GM19025 (cell line): ENCODE results near the gene PTPN1.
"Not testable (repeated sequence)": the region's sequence is repeated elsewhere in the genome, so short reads cannot be mapped to it uniquely, and the experiment has no call there.

Experiments
- ATAC-seq: cut with Tn5 transposase; IDR thresholded peaks from one replicate; pipeline ENCODE4 v1.9.1; 2021; ENCODE audit warnings: mild to moderate bottlenecking, low read depth, moderate library complexity; ENCODE audit not compliant: unreplicated experiment

The PTPN1 gene

GRCh38 chr20:50478162-50478990 lies 31.8 kb upstream of the PTPN1 start:
- ATAC-seq = peak; percentile 88

DNA sequence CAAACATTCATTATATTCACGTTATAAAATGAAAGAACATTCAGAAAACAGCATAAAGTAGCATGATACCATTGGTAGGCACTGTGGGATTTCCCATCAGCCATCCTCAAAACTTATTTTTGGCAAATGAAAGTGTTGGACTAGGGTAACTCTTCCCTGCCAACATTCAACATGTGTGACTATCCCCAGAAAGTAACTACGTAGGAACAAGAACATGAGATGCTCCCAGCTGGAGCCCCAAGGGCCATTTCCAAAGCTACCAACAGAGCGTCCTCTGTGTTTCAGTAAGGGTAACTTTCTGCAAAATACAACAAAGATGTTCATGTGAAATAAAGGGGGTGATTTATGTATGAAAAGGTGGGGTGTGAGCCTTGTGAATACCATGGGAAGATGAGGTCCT lies 28.4 kb upstream of the PTPN1 start:
- ATAC-seq = no peak

GRCh38 chr20:50482396-50482981 lies 27.7 kb upstream of the PTPN1 start:
- no peak for ATAC-seq

DNA sequence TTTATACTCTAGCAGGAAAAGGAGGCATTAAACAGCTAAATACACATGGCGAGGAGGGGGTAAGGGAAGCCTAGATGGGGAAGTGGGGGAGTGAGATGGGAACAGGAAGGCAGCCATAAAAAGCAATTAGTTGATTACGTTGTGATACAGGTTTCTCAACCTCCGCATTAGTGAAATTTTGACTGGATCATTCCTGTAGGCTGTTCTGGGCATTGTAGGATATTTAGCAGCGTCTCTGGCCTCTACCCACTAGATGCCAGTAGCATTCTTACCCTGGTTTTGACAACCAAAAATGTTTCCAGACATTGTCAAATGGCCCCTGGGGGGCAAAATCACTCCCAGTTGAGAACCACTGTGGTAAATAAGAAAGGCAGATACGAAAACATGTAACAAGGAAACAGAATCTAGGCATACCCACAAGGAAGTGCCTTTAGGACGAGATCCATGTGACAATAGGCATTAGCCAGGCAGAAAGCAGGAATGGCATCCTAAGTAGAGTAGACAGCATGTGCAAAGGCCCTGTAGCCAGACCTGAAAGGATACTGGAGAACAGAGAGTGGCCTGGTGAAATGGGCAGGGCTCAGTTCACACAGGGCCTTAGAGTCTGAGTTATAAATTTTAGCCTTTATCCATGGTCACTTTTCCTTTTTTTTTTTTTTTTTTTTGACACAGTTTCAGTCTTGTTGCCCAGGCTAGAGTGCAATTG lies 25.8 kb upstream of the PTPN1 start:
- no peak for ATAC-seq

DNA sequence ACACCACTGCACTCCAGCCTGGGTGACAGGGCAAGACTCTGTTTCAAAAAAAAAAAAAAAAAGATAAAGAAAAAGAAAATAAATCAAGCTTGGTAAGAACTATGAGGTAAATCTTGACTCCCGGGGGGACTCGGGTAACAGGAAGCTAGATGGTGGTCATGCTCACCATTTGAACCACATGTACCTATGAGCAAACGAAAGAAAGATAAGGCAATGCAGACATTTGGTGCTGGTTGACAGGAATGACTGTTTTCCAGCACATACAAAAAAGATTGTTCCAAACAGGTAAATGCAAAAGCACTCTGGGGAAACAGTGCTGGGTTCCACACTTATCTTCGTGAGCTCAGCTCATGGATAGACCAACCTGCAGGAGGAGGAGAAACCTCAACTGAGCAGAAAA lies 22.8 kb upstream of the PTPN1 start:
- no peak for ATAC-seq

- ATAC-seq = no peak
These were observed 21.9 kb upstream of the PTPN1 start for GRCh38 chr20:50488236-50488806.

GRCh38 chr20:50491168-50491567 lies 19.0 kb upstream of the PTPN1 start:
- ATAC-seq = no peak

DNA sequence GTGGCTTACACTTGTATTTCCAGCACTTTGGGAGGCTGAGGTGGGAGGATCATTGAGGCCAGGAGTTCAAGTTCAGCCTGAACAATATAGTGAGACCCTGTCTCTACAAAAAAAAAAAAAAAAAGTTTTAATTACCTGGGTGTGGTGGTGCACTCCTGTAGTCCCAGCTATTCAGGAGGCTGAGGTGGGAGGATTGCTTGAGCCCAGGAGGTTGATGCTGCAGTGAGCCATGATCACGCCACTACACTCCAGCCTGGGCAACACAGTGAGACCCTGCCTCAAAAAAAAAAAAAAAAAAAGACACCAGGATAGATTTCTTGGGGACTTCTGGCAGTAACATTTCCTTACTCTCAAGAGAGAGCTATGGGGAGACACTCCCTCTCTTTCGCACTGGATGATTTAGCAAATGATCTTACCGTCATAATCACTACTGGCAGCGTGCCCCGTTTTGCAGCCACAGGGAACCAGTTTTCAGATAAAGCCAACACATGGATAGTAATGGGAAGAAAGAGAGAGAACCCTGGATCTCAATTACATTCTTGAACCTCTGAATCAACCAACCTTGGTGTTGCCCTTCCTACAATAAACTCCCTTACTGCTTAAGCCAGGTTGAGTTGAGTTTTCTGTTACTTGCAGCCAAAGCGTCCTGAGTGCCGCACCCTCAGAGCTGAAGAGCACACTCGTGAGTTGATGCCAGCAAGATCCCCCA lies 18.1 kb upstream of the PTPN1 start:
- ATAC-seq = no peak

- ATAC-seq = no peak
These were observed 16.3 kb upstream of the PTPN1 start for GRCh38 chr20:50493881-50494253.

DNA sequence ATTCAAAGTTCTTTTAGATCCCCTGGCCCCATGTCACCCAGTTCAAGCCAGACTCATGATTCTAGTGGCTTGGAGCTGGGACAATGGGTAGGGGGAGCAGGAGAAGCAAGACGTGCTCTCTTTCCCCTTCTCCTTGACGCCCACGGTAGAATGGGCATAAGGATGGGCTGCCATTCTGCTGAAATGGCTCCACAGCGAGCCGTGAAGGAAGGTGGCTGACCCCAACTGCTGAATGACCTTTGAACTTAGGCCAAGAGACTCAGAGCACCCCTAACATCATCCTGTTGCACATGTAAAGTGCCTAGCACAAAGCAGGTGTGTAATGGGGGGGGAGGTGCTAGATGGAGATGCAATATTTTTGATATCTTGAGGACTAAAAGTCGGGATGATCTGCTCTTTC lies 15.8 kb upstream of the PTPN1 start:
- no peak for ATAC-seq

DNA sequence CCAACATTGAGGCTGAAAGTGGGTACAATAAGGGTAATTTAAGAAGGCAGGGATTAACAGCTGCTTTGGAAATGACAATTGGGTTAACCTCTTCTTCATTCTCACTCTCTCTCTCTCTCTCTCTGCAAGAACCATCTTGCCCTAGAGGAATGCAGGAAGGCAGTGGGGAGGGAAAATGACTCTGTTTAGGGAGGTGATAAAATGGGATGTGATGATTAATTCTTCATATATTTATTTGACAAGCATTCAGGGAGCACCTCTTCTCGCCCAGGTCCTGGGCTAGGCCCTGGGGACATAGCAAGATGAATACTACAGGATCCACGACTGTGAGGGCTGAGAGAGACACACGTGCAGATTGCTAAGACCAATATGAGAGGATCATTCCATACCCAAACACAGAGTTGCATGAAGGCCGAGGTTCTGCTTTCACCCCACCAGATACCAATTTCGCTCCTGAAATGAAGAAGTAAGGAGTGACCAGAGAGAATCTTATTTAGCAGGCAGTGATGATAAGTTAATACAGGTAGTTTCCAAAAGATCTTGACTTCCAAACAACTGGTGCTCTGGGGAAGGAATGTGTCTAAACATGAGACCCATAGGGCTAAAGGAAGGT lies 13.3 kb upstream of the PTPN1 start:
- ATAC-seq = no peak

DNA sequence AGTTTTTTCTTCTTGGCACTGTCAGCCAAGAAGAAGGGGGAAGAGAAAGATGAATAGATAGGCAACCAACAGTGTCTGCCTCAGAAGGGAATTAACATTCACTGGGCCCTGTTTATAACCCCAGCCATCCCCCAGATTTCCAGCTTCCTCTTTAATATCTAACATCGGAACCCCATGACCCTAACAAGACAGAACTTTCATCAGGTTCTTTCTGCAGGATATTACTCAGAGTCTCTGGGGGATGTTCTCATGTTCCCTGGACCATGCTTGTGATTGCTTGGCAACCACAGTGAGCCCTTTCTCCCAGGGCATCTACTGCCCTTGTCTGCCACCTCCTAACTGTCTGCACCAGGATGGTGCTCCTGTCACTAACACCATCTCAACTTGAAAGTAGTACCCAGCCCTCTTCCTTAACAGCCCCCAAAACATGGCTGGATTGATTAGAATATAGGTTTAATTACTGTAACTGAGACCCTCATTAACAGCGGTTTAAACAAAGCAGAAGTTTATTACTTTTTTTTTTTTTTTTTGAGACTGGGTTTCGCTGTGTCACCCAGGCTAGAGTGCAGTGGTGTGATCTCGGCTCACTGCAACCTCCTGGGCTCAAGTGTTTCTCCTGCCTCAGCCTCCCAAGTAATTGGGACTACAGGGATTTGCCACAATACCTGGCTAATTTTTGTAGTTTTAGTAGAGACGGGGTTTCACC lies 12.0 kb upstream of the PTPN1 start:
- no peak for ATAC-seq

- ATAC-seq = no peak
These were observed 10.2 kb upstream of the PTPN1 start for GRCh38 chr20:50499938-50500337.

- no peak for ATAC-seq
These were observed 8.0 kb upstream of the PTPN1 start for GRCh38 chr20:50501972-50502745.

DNA sequence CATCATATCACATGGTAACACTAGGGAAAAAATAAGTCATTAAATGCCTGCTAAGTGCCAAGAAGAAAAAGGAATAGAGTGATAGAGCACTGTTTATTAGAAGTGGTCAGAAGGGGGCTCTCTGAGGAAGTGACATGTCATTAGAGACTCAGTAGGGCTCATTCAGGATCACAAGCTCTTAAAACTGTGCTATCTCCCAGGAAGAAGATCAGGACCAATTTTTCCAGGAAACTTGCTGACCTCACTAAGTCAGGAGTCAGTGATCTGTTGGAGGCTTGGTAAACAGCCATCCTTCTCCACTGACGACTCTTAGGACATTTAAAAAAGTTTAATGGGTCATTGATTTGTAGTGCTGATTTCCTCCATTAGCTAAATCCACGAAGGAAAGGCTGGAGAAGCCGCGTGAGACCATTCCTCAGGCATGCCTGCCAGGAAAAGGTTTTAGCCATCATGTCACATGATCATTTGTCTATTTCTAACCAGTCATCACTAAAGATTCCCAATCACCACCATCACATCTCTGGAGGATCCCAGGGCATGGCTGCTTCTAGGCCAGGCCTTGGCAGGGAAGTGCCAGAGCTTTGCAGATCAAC lies 5.9 kb upstream of the PTPN1 start:
- ATAC-seq = no peak

GRCh38 chr20:50506270-50506579 lies 4.0 kb upstream of the PTPN1 start:
- no peak for ATAC-seq

GRCh38 chr20:50507745-50508144 lies 2.4 kb upstream of the PTPN1 start:
- not testable (repeated sequence) for ATAC-seq

DNA sequence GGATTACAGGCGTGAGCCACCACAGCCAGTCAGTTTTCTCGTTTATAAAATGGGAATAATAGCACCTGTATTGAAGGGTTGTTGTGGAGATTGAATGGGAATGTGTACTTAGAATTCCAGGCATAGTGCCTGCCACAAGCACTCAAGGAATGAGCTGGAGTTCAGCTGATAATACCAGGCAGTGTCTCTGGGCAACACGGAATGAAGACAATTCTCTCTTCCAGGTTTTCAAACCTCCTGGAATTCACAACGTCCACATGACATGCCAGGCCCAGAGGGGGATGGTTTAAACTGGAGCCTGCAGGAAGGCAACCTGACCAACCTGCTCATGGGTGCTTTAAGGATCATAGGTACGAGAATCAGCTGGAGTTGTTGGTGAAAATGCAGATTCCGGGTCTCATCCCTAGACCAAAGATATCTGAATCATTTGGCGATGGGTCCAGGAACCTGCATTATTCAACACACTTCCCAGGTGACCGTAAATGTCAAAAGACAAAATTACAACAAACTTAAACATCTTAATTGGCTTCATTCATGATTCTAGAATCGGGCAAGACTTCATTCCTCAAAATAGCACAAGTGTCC lies 1.9 kb upstream of the PTPN1 start:
- ATAC-seq = no peak
